ENCODE results near the gene F2. TPM values are rescaled to one million over a fixed set of nuclear protein-coding genes. Genes with fewer than 3 reads are reported as not detected.
"Not testable (repeated sequence)": the region's sequence is repeated elsewhere in the genome, so short reads cannot be mapped to it uniquely, and the experiment has no call there.

Gene F2
- not detected for total RNA-seq
- long read RNA-seq = 0 reads

DNA sequence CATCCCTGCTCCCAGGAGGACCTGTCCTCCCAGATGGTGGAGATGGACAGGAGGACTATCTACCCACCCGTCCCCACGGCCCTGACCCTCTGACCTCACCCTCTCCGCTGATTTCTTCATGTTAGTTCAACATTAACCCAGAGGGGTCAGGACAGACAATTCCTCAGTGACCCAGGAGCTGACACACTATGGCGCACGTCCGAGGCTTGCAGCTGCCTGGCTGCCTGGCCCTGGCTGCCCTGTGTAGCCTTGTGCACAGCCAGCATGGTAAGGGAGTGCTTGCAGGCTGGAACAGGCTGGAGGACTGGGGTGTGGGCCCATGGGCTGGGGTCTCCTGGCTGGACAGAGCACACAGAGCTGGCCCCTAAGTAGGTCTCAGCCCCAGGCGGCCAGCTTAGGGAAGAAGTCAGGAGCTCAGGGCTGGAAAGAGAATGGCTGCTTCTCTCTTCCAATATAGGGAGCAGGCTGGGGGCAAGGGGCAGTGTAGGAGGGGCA is at the start of gene F2:
F2 (plus strand) TSS at position 166 of the 495 bp plus-strand sequence; CDS start at position 189, 23 bp downstream.
- DNase-seq = no peak
- intact Hi-C loops (cut with DNase I, micrococcal nuclease) = no loop called here
- ATAC-seq = no peak

DNA sequence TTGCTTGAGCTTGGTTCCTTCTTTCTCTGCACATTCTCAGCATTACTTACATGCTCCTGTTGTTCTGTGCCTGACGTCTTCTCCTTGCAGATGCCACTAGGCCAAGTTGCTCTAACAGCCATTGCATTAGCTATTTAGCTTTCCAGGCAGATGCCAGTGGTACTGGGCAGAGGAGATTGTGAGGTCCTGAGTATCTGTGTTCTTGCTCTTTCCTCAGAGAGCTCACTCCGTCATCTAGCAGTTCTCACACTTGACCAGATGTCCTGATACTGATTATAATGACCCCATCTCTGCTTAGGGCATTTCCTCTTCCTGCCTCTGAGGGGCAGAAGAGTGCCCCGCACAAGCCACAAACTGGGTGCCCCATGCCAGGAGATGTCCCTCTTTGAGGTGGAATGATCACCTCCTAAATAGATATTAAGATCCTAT is 49.3 kb upstream of the F2 start:
- intact Hi-C loops (cut with DNase I, micrococcal nuclease) = no loop called here
- peak; percentile 20 for ATAC-seq
- DNase-seq = no peak

DNA sequence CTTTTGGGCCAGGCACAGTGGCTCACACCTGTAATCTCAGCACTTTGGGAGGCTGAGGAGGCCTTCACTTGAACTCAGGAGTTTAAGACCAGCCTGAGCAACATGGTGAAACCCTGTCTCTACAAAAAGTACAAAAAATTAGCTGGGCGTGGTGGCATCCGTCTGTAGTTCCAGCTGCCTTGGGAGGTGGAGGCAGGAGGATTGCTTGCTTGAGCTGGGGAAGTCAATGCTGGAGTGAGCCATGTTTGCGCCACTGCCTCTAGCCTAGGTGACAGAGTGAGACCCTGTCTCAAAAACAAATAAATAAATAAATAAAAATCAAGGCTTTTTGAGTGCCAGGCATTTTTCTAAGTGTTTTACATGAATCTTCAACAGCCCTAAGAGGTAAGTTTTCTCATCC is 48.5 kb upstream of the F2 start:
- DNase-seq; intact Hi-C loops (cut with DNase I, micrococcal nuclease); ATAC-seq: not testable (repeated sequence)

DNA sequence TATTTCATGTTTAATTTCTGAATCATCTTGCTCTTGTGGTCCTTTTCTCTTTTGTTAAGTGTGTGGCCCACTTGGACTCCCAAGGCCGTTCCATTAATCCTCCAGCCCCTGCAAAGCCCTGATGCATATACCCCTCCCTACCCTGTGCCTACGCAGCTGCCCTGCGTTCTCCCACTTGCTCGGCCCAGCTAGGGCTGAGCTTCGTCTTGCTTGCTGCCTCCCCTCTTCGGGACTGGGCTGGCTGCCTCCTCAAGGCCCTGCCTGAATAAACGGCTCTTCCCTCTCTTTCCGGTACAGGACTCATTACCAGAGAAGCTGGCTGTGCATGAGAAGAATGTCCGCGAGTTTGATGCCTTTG is 47.1 kb upstream of the F2 start:
- DNase-seq (no peak), ATAC-seq (no peak)
- intact Hi-C loops (cut with DNase I, micrococcal nuclease) = no loop called here

DNA sequence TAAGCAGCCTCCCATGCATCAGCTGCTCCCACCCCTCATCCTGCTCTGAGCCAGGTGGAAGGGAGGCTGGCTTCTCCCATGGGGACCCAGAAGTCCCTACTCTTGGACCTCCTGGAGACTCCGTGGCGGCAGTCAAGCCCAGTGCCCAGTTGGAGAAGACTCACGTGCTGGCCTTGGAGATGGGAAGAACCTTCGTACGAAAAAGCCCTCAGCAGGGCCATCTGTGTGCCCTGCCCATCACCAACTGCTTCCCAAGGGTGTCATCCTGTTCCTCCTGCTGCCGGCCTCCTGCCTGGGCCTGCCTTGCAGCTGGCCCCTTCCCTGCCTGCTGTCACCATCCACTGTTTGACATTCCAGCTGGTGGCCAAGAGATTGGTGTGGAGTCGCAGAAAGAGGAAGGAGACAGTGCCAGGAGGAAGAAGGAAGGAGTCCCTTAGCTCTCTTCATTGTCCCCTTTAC is 46.6 kb upstream of the F2 start:
- intact Hi-C loops (cut with DNase I, micrococcal nuclease) = no loop called here
- ATAC-seq (no peak), DNase-seq (no peak)

DNA sequence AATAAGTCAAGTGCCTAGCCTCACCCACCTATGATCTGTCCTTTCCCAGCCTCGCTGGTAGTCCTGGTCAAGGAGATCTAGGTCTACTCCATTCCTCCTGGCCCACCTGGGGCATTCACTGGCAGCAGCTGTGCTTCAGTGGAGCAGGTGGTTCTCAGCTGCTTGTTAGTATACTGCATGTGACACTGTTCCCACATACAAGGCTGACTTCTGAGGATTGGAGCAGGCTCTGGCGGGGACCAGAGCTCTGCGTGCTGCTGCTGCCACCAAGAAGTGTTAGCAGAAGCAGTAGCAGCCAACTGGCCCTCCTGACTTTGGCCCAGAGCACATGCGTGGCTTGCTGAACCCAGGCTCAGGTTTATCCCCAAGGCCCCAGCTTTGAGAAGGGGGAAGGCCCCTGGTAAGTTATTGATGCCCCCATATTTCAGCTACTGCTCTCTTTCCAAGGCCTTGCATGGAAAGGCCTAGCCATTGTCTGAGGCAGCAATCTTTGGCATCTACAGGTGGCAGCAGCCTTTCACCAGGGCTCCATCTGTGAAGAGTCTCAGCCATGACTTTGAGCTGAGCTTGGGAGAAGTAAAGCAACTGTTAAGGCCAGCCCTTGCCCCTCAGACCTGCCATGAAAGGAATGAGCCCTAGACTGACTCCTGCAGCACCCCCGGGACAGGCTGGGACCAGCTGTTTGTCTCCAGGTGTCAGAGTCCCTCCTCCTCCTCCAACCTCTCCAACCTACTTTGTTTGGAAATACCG is 45.1 kb upstream of the F2 start:
- DNase-seq (no peak), ATAC-seq (peak; percentile 2)
- intact Hi-C loops (cut with DNase I, micrococcal nuclease) = no loop called here

DNA sequence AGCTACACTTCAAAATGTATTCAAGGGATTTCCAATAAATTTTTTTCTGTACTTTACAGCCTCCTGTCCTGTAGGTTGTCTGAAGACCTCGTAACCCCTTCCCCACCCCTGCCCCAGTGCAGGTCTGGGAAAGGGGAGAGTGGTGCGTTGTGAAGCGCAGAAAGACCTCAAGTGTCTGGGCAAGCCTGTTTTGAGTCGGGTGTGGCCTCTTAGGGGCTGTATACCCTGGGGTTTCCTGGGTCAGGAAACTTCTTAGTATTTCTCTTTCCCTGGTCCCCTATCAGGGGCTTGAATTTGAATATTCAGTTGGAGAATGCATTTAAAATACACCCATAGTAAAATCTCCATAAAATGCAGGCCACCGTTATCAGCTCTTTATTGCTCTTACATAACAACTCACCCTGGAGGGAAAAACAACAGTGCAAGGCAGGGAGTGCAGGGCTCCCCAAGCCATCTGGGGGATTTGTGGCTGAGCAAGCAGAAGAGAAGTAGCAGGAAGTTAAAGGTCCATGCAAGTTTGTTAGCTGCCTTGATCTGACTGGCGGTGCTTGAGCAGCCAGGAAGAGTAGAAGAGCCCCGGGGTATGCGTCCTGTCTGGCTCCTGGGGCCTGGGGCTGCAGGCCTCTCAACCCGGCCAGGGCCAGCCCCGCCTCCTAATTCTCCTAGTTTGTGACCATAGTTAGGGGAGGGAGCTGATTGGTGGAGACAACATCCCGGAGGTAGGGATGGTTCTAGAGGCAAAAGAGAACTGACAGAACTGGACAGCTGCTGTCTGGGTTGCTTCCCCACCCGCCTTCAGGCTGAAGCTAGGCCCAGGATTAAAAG is 44.3 kb upstream of the F2 start:
- peak; percentile 34 to 49 for DNase-seq
- ATAC-seq = peak; percentile 71
- intact Hi-C loops (cut with DNase I, micrococcal nuclease) = no loop called here

DNA sequence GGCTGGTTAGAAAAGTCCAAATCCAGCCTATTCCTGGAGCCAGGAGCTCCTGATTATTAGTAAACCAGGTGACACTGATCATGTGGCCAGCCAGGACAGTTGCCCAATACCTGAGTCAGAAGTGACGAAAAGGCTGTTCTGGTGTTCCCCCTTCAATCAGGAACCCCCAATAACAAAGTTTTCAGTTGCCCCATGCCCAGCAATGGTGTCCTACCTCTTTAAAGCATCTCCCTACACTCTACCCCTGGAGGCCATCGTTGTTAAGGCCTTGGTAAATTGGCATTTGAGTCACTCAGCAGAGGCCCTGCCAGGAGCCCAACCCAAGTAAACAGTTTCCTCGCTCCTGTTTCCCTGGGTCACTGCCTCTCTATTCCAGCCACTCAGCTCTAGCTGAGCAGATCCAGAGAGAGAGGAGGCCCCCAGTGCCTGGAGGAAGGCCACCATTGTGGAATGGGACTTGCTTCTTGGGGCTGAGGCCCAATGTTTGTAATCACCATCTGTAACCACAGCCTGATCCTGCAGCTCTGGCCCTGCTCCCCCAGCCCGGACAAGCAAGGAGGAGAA is 43.6 kb upstream of the F2 start:
- intact Hi-C loops (cut with DNase I, micrococcal nuclease) = no loop called here

DNA sequence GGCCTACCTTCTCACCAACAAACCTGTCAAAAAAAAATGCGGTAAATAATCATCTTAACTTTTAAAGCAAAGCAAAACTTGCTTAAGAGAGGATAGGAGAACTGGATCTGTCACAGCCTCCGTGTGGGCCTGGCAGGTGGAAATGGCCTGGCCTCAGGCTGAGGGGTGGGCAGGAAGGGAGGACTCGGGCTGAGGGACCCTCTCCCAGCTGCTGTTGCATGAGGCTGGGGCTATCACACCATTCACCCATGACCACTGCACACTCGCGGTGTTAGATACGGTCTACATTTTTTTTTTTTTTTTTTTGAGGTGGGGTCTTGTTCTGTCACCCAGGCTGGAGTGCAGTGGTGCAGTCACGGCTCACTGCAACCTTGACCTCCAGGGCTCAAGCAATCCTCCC is 43.1 kb upstream of the F2 start:
- intact Hi-C loops (cut with DNase I, micrococcal nuclease) = no loop called here
- DNase-seq (no peak), ATAC-seq (no peak)

More for the DNA sequence above, 43.6 kb upstream of the F2 start:
- ATAC-seq (peak; percentile 80), DNase-seq (peak; percentile 53 to 72)

DNA sequence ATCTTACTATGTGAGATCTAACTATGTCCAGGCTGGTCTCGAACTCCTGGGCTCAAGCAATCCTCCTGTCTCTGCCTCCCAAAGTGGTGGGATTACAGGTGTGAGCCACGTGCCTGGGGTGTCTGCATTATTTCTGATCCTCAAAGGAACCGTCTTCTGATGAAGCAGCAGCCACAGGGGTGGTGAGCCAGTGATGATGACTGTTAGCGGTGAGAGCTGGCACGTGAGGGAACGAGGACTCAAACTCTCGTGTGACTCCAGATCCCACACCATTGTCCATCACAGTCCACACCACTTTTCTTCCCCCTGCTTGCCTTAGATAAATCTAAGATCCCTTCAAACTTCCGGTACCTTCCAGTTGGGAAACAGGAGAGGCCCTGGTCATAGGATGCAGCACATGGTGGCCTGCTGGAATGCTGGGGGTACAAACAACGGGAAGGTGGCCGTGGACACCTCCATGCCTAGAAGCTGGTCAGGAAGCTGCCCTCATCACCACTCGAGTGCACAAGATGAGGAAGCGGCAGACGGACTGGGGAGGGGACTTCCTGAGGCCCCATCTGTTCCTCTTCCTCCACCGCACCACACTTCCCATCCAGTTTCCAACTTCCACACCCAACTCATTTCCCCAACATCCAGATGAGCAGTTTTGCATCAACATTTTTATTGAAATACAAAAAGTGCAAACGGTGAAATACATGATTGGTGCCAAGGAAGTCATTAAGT is 42.4 kb upstream of the F2 start:
- no peak for ATAC-seq
- intact Hi-C loops (cut with DNase I, micrococcal nuclease) = no loop called here

DNA sequence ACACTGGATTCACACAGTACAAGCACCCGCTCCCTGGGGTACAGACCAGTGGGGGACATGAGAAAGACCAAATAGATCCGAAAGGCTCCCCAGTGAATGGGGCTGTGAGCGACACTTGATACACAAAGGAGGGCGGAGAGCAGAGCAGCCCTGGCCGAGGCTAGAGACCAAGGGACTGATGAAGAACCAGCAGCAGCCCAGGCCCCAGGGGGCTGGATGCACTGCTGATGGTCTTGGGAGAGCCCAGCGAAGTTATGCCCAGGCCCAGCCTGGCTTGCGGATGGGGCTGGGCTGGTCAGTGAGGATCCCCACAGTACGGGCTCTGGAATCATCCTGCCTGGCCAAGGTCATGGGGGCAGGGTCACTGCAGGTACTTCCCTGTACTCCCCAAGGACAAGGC is 41.8 kb upstream of the F2 start:
- intact Hi-C loops (cut with DNase I, micrococcal nuclease) = no loop called here
- ATAC-seq (no peak), DNase-seq (no peak)

More for the DNA sequence above, 42.4 kb upstream of the F2 start:
- no peak for DNase-seq

DNA sequence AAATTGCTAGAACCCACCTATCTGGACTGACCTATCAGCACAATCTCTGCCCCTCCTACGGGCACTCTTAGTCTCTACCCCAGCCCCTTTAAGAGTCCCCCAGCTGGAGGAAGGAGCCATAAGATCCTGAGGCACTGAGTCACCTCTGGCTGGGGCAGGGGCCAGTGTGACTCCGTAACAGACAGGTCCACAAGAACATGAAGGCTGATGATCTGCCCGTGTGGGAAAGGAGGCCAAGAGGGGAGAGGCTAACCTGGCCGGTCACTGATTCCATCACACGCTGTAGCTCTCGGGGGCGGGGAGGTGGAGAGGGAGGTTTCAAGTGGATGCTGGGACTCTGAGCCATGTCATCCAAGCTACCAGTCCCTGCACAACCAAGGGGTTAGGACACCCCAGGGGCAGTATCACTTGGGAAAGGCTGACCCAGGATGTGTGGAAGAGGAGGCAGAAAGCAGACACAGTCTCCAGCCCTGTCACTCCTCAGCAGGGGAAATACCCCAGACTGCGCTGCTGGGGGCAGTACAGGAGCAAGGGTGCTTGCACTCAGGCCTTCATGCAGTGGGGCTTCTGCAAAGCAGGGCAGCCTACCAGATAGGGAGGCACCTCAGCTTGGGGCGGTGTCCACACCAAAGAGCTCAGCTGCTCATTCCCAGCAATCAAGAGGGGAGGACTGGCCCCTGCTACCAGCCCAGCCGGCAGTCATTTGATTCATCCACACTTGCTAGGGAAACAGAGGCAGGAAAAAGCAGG is 40.8 kb upstream of the F2 start:
- intact Hi-C loops (cut with DNase I, micrococcal nuclease) = no loop called here
- ATAC-seq (no peak), DNase-seq (no peak)

DNA sequence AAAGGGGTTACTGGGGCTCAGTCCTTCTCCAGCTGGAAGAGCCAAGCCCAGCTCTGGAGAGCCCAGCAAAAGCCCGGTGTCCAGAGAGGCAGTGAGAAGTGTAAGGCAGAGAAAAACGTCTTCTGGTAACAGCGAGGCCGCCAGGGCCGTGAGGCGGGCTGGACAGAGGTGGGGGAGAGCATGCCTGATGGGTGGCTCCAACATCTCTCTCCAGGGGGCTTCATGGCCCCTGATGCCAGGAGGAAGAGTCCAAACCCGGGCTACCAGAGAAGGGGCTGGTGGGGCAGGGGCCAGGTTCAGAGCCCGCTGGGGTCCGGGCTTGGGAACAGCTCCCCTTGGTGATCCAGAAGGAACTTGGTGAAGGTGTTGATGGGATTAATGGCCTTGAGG is 40.3 kb upstream of the F2 start:
- intact Hi-C loops (cut with DNase I, micrococcal nuclease) = no loop called here
- DNase-seq (no peak), ATAC-seq (no peak)

DNA sequence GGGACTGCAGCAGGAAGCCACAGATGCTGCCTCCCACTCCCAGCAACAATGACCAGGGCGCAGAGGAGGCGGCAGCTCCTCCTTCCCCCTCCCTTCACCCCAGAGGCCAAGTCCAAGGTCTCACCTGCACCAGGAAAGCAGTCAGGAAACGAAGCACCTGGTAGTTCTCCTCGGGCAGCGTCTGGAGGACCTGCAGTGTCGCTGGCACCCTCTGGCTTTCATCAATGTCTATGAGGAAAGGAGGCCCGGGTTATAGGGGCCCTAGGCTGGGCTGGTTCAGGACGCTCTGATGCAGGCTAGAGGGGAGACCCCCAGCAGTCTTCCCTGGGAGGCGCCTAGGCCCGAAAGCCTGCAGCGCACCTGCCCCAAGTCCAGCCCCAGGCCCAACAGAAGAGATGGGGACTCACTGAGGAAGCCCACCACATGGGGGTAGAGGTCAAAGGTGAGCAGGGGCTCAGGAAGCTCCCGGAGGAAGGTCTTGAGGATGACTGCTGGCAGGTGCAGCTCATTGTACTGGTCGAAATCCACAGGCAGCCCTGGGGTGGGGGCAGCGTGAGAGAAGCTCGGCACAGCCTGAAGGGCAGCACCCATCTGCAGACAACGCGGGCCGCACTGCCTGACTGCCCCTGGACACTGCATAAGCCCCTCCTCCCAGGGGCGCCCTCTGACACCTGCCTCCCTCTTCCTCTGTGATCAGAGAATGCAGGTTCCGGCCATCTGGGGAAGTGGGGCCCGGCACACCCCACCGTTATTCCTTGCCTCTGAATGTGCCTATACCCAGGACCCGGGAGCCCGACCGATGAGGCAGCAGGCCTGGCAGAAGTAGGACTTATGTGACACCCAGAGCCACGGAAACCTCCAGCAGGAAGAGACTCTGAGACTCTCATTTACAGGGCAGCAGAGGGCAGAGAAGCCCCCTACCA is 39.5 kb upstream of the F2 start:
- DNase-seq (no peak), ATAC-seq (no peak)
- intact Hi-C loops (cut with DNase I, micrococcal nuclease) = no loop called here

DNA sequence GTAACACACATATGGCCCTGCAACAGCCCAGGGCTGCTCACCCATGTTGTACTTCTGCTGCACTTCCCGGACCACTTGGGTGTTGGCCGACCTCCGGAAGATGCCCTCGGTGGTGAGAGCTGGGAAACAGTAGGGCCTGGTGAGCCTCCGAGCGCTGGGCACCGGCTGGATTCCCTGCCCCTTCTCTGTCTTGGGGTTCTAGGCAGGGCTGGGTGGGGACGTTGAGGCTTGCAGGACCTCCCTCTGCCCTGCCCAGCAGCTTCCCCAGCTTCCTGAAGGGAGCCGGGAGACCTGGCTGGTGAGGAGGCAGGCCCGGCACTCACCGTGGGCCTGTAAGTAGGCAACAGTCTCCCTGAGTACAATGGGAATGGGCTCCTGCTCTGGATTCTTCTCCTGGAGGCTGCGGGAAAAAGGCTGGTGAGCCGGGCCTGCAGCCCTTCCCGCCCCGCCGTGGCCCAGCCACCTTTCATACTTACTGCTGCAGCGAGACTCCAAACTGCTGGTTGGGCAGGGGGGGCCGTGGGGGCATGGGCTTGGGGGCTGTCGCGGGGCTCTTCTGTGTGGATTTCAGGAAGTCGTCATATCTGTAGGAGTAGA is 38.8 kb upstream of the F2 start:
- DNase-seq (no peak), ATAC-seq (no peak)
- intact Hi-C loops (cut with DNase I, micrococcal nuclease) = no loop called here

DNA sequence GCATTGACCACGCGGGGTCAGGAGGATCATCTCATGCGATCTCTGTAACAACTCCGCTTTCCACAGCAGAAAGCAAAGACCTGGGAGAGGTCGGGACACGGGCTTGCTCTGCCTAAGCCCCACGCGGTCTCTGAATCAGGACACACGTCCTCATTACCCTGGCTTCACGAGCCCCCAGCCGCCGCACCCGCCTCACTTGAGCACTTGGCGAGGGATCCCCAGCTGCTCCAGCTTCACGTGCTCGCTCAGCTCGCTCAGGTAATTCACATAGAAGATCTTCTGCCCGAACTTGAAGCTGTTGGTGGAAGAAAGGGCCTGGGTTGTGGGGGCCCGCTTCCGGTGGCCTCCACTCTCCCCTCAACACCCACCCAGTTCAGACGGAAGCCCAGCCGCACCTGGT is 38.2 kb upstream of the F2 start:
- intact Hi-C loops (cut with DNase I, micrococcal nuclease) = no loop called here
- DNase-seq (no peak), ATAC-seq (no peak)

DNA sequence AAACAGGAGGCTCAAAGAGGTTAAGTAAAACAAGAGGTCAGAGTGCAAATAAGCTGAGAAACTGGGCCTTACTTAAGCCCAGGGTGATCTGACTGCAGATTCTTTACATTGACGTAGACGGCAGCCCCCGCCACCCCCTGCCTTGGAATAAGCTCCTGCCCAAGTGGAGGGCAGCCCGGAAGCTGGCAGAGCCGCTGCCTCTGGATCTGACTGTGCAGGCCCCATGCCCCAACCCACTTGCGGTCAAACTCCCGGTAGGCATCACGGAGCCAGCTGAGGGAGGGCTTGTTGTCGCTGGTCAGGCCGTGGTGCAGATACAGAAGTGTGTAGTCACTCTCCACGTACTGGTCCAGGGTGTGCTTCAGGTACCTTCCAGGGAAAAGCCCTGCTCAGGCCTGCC is 37.2 kb upstream of the F2 start:
- no peak for ATAC-seq
- intact Hi-C loops (cut with DNase I, micrococcal nuclease) = no loop called here
- DNase-seq = no peak

All from left colon (tissue), 2 donors.